Activated CD8-positive, alpha-beta memory T cell treated with anti-CD3 and anti-CD28 coated beads, Interleukin-2, amount 50 U/mL, for 48 hours (primary cell): ENCODE data around the gene WDR53.
"Not testable (repeated sequence)": the region's sequence is repeated elsewhere in the genome, so short reads cannot be mapped to it uniquely, and the experiment has no call there.

Experiments
- DNase-seq: peaks from one replicate; pipeline ENCODE4 v3.0.0-alpha.2; 2020

Gene WDR53

DNA sequence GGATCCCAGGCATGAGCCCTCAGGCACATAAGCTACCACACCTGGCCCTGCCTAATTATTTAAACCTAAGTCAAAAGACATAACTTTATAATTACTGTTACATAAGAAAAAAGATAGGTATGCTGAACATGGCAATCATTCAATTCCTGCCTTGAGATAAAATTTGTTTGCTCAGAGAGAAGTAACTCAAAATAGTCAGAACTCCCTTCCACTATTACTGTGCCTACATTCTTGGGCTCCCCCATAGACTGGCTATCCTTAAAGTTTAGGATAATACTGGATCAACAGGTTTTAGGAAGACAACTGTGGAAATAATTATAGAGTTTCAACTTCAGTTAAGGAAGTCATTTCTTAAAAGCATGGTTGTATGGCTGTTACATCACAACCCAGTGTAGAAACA, 9.9 kb downstream of the WDR53 start:
- DNase-seq: no peak

DNA sequence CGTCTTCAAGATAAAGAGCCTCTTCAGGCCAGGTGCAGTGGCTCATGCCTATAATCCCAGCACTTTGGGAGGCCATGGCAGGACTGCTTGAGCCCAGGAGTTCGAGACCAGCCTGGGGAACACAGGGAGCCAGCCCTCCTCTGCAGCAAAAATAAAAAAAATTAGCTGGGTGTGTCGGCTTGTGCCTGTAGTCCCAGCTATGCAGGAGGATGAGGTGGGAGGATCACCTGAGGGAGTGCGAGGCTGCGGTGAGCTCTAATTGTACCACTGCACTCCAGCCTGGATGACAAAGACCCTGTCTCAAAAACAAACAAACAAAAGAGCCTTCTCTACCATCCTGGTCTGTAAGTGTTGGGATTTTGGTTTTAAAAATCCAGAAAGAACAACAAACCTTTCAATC, 11.1 kb downstream of the WDR53 start:
- no peak for DNase-seq

DNA sequence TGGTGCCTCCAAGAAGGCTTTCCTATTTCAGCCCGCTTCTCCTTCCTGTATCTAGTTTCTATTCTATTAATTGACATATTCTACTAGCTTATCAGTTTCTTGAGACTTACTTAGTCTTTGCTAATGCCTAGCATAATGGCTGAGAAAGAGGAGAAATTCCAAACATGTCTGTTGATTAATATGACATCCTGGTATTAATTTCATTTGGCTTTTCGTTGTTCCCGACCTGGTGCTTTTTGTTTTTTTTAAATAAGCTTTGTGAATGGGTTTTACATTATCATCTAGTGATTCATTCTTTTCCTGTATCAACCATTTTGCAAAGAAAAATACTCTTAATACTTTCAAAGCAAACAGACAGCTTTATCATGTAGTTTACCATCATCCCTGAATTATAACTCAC, 13.1 kb downstream of the WDR53 start:
- DNase-seq: no peak

DNA sequence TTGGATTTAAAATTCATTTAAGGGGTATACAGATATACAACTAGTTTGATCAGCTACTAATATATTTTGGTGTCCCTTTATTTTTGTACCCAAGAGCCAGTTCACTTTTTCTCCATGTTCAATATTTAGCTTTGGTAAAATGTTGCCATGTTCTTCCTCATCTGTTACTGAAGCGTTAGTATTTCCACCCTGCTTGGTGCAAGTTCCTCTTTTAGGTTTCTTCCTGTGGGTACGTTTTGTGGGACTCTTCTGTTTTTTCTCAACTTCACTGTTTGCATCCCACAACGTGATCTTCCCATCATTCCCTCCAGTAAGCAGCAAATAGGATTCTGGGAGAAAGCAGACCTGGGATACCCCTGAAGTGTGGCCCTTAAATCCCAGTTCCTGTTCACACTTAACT, 14.1 kb downstream of the WDR53 start:
- no peak for DNase-seq

DNA sequence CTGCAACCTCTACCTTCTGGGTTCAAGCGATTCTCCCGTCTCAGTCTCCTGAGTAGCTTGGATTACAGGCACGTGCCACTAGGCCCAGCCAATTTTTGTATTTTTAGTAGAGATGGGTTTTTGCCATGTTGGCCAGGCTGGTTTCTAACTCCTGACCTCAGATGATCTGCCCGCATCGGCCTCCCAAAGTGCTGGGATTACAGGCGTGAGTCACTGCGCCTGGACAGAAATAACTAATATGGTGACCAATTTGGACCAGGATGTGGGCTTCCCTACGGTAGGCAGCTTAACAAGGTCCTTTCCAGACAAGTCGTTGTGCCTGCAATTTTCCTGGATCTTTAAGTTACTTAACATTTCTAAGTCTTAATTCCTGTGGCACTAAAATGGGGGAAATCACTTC, 14.8 kb downstream of the WDR53 start:
- no peak for DNase-seq

DNA sequence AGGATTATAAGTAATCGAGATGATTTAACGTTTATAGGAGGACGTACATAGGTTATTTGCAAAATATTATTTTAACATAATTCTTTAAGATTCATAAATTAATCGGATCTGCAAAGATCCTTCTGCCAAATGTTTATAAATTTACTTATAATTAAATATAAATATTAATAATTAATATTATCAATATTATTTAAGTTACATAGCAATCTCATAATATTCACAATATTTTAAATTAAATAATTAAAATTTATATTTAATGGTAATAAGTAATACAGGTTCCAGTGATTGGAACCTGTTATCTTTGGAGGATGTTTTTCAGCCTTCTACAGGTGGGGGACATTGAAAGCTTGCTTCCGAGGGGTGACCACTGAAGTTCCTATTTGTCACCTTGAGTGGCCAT, 16.1 kb downstream of the WDR53 start:
- DNase-seq: no peak

DNA sequence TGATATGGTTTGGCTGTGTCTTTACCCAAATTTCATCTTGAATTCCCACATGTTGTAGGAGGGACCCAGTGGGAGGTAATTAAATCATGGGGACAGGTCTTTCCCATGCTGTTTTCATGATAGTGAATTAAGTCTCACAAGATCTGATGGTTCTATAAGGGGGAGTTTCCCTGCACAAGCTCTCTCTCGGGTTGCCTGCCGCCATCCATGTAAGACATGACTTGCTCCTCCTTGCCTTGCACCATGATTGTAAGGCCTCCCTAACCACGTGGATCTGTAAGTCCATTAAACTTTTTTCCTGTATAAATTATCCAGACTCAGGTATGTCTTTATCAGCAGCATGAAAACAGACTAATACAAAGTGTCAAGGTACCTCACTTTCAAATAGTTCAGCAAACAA, 18.2 kb downstream of the WDR53 start:
- DNase-seq: not testable (repeated sequence)

DNA sequence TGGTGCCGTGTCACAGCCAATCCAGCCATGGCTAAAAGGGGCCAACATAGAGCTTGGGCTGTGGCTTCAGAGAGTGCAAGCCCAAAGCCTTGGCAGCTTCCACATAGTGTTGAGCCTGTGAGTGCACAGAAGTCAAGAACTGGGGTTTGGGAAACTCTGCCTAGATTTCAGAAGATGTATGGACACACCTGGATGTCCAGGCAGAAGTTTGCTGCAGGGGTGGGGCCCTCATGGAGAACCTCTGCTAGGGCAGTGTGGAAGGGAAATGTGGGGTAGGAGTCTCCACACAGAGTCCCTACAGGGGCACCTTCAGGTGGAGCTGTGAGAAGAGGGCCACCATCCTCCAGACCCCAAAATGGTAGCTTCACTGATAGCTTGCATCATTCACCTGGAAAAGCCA, 19.0 kb downstream of the WDR53 start:
- DNase-seq: not testable (repeated sequence)

DNA sequence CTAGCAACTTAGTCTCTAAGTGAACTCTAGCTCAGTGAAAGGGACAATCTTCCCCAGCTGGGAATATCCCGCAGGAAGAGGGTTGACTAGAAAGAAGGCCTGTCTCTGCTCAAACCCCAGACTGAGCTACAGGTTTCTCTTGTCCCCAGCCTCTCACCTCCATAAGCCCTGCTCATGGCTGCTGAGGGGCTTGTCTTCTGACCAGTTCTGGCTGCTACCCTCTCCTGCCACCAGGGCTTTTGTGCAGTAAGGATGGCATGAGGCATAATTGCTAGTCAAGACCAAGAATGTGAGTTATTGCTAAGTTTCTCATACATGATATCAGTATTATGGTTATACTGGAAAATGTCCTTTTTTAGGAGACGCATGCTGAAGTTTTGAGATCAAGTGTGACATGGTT, 21.3 kb downstream of the WDR53 start:
- DNase-seq: no peak

DNA sequence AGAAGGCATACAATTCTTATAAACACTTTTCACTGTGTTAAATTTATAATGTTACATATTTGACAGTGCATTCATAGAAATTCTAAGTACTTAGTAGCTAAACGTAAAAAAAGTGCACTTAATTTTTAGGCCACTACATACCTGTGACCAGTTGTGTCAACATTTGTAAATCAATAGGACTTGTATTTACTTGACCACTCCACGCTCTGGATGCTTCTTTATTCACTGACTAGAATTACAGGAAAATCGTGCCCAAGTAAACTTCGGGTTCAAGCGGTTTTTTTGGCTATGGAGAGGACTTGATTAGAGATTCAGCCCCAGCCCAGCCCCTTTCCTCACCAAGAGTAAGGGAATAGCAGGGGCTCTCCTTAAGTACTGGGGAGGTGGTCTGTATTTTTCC, 21.8 kb downstream of the WDR53 start:
- DNase-seq: no peak

DNA sequence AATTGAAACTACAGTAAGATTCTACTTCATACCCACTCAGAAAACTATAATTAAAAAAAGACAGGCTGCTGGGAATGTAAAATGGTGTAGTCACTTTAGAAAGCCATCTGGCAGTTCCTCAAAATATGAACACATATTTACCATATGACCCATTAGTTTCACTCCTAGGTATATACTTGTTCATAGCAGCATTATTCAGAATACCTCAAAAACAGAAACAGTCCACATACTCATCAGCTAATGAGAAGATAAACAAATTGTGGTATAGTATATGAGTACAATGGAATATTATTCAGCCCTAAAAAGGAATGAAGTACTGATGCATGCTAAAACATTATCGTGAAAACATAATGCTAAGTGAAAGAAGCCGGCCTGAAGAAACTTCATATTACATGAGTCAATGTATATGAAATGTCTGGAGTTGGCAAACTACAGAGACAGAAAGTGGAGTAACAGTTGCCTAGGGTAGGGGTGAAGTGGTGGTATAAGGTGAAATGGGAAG, 23.8 kb downstream of the WDR53 start:
- DNase-seq: no peak

DNA sequence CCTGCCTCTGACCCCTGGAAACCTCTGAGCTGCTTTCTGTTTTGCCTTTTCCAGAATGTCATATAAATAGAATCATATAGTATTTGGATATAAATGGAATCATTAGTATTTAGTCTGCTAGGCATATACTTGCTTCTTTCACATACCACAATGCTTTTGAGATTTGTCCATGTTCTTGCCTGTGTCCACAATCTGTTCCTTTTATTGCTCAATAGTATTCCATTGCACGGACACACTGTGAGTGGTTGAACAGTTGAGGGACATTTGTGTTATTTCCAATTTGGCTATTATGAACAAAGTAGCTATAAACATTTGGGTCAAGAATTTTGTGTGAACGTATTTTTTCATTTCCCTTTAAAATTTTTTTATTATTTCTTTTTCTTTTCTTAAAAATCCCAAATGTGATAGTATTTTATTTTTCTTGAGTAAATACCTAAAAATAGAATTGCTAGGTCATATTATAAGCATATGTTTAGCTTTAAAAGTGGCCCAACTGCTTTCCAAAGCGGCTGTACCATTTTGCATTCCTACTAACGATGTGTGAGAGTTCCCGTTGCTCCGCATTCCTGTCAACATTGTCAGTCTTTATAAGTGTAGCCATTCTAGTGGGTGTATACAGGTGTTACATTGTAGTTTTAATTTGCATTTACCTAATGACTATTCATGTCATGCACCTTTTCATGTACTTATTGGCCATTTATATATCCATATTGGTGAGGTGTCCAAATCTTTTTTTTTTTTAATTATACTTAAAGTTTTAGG, 26.5 kb downstream of the WDR53 start:
- DNase-seq: no peak

DNA sequence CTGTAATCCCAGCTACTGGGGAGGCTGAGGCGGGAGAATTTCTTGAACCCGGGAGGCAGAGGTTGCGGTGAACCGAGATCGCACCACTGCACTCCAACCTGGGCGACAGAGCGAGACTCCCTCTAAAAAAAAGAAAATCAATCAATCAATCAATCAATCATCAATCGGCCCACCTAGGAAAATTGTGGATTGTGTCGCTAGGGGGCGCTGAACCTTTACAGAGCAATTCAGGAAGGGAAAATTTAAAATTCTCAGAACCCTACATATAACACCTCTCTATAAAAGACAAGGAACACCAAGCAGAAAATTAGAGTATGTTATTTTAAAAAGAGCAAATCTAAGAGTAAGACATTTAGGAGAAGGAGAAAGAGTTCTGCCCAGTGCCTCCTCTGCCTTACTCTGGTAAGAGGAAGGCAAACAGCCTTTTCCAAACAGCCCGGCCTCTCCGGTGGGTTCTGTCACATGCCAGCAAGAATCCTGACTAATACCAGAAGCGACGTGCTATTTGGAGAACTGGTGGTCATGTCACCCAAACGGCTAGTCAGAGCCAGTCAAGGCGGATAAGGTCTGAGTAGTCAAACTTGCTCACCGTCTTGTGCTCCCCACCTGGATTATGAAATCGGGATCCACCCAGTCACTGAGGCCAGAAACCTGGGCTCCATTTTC, 30.9 kb downstream of the WDR53 start:
- DNase-seq: peak; percentile 89

DNA sequence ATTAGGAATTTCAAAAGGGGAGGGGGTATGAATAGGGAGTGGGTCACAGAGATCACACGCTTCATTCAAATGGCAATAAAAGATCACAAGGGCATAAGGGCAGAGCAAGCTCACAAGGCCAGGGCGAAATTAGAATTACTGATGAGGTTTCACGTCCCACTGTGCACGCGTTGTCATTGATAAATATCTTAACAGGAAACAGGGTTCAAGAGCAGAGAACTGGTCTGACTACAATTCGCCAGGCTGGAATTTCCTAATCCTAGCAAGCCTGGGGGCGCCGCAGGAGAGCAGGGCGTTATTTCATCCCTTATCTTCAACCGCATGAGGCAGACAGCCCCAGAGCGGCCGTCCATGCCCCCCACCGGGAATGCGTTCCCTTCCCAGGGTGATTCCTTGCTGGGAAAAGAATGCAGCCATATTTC, 35.1 kb downstream of the WDR53 start:
- no peak for DNase-seq

DNA sequence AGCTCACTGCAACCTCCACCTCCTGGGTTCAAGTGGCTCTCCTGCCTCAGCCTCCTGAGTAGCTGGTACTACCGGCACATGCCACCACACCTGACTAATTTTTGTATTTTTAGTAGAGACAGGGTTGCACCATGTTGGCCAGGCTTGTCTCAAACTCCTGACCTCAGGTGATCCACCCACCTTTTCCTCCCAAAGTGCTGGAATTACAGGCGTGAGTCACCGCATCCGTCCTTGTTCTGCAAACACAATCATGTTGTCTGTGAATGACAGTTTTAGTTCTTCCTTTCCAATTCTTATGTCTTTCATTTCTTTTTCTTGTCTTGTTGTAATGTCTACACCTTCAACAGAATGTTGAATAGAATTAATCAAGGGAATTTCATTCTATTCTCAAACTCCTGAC, 36.9 kb downstream of the WDR53 start:
- no peak for DNase-seq

DNA sequence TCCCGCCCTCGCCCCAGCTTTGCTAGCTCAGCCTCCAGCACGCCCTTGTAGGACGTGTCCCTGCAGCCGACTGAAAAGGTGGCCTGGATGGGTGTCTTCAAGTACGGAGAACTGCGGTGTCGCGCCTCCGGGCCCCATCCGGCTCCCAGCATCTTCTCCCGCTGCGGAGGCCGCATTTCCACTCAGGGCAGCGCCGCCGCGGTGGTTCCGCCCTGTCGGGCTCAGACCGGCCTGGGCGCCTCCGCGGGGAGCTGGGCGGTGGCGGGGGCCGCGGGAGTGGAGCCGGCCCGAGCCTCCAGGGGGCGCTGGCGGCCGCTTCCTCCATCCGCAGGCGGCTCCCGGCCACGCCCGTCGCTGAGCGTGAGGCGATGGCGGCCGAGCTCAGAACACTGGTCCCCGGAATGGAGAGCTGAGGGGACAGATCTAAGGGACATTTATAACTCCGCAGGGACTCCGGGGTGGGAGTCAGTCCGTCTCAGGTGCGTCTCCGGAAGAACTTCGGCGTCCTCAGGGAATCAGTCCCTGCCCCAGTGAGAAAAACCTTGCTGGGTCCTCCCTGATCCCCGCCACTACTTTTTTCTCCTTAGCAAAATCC, 39.6 kb downstream of the WDR53 start:
- DNase-seq: peak; percentile 98

DNA sequence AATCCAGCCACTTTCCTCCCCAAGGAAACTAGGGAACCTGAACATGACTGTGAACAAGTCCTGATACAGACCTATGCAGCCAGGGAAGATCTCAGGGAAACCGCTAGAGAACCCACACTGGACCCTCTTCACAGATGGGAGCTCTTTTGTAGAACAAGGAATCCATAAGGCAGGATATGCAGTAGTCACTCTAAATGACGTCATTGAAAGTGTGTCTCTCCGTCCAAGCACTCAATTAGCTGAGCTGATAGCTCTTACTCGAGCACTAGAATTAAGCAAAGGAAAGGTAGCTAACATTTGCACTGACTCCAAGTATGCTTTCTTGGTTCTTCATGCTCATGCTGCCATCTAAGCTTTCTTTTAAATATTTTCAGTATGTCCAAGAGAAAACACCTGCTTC, 43.2 kb downstream of the WDR53 start:
- no peak for DNase-seq

DNA sequence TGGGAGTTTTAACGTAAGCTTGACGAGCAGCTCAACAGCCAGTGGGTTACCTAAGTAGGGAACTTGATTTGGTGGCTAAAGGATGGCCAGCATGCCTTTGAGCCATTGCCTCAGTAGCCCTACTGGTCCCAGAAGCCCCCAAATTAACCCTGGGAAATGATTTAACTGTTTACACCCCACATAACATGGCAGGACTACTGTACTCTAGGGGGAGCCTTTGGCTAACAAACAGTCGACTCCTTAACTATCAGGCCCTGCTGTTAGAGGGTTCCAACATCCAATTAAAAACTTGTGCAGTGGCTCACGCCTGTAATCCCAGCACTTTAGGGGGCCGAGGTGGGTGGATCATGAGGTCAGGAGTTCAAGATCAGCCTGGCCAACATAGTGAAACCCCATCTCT, 43.8 kb downstream of the WDR53 start:
- no peak for DNase-seq

DNA sequence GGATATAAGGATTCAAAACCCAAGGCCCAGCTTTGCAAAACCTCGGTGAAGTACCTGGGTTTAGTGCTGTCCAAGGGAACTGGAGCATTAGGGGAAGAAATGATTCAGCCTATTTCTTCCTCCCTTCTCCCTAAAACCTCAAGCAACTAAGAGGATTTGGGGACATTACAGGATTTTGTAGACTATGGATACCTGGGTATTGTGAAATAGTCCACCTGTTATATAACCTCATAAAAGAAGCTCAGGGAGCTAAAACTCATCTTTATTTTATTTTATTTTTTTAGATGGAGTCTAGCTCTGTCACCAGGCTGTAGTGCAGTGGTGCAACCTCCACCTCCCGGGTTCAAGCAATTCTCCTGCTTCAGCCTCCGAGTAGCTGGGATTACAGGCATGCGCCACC, 44.5 kb downstream of the WDR53 start:
- no peak for DNase-seq

DNA sequence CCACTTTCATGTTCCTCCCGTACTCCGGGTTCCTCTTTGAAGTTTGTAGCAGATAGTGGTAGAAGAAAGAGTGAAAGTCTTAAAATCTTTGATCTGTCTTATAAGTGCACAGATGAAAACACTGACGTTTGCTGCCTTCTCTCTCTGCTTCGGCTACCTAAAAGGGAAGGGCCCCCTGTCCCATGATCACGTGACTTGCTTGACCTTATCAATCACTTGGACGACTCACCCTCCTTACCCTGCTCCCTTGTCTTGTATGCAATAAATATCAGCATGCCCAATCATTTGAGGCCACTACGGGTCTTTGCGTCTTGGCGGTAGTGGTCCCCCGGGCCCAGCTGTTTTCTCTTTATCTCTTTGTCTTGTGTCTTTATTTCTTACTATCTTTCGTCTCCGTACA, 47.1 kb downstream of the WDR53 start:
- not testable (repeated sequence) for DNase-seq

DNA sequence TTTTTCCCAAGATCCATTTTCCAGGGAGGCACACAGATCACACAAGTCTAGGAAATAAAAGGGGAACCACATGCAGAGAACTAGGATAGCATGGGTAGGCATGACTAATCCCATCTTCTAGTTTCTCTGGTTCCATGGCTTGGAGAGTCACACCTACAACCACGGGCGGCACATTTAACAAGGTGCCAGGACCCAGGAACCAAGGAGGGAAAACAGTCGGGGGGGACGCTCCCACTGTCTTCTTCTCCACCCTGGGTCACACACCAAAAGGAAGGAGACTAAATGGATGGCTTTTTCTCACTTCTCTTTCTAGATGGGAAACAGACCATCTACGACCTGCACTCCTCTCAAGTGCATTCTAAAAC, 48.7 kb downstream of the WDR53 start:
- peak; percentile 70 for DNase-seq

DNA sequence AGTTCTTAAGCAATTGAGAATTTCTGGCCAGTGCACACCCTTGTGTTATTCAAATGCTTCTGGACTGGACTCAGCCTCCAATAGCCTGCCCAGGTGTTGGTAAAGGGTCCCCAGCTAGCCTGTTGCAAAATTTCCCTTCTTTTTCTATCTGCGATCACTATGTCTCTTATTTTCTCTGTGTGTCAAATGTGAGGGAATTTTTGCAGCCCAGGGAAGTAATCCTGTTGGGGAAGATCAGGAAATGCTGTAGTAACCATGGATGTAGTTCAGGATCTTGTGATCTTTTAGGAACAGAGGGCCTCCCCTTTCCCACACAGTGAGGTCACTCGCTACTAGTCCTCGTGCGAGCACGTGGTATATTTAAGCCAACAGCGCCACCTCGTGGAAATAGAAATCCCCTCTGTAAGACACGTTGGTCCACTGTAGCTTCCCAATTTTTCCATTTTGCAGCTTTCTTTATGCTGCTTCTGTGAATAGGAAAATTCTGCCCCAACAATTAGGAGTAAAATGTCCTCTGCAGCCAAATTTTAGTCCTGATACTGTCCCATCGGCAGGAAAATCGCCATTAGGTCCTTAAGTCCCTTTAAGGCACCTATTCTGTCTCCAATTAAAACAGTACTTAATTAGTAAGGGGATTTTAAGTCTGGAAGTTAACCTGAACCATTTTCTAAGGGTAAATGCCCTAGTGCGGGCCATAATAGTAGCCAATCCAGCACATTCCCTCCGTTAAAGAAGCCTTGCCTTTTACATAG, 49.2 kb downstream of the WDR53 start:
- DNase-seq: peak; percentile 76

DNA sequence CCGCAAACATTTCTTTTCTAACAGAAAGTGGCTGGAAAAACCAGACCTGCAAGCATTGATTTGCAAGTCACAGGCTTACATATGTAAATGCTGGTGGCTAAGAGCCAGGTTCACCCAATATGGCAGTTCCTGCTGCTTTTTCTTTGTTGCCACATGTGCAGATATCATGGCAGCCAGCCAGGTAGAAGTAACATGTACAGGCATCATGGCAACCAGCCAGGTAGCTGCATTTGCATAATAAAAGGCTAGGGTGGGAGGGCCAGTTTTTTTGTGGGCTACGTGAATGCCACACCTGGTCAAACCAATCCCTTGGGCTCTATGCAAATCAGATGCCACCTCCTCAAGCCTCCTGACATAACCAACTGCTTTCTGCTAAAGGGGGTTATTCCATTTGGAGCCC, 50.4 kb downstream of the WDR53 start:
- no peak for DNase-seq
